H9 (cell line): ENCODE results near the gene FOXI1. TPM values are rescaled to one million over a fixed set of nuclear protein-coding genes. Genes with fewer than 3 reads are reported as not detected.

Experiments
- DNase-seq: peaks from one replicate; pipeline ENCODE4 v3.0.0-alpha.2; 2017
- H2AFZ ChIP-seq: one replicate; pipeline ENCODE4 v1.6.1; 2013; ENCODE audit warnings: mild to moderate bottlenecking, low read length, control low read depth, moderate library complexity
- H2AK5ac ChIP-seq: 2 replicates; pipeline ENCODE4 v1.6.1; 2013; ENCODE audit warnings: low read length, control low read depth, mixed read lengths; ENCODE audit not compliant: insufficient read length
- H2BK120ac ChIP-seq: one replicate; pipeline ENCODE4 v1.6.1; 2013; ENCODE audit warnings: low read depth, mild to moderate bottlenecking, low read length, control low read depth, inconsistent platforms; ENCODE audit not compliant: poor library complexity, severe bottlenecking
- H2BK12ac ChIP-seq: 2 replicates; pipeline ENCODE4 v1.6.1; 2013; ENCODE audit warnings: low read length, control low read depth, mixed read lengths, low read depth; ENCODE audit not compliant: insufficient read length
- H2BK15ac ChIP-seq: 2 replicates; pipeline ENCODE4 v1.6.1; 2013; ENCODE audit warnings: low read depth, low read length, control low read depth
- H2BK20ac ChIP-seq: one replicate; pipeline ENCODE4 v1.6.1; 2013; ENCODE audit warnings: low read depth, mild to moderate bottlenecking, low read length, control low read depth, inconsistent platforms; ENCODE audit not compliant: poor library complexity, severe bottlenecking
- H2BK5ac ChIP-seq: 2 replicates; pipeline ENCODE4 v1.6.1; 2013; ENCODE audit warnings: low read length, control low read depth, mixed read lengths; ENCODE audit not compliant: insufficient read length
- H3K14ac ChIP-seq: 2 replicates; pipeline ENCODE4 v1.6.1; 2013; ENCODE audit warnings: low read length, control low read depth; ENCODE audit not compliant: insufficient read depth
- H3K18ac ChIP-seq: 2 replicates; pipeline ENCODE4 v1.6.1; 2013; ENCODE audit warnings: low read depth, mild to moderate bottlenecking, mixed read lengths, low read length, control low read depth; ENCODE audit not compliant: insufficient read length
- H3K23ac ChIP-seq: 2 replicates; pipeline ENCODE4 v1.6.1; 2013; ENCODE audit warnings: low read length, control low read depth, mixed read lengths, low read depth; ENCODE audit not compliant: insufficient read length
- H3K23me2 ChIP-seq: 2 replicates; pipeline ENCODE4 v1.6.1; 2013; ENCODE audit warnings: low read depth, mild to moderate bottlenecking, mixed read lengths, low read length, control low read depth; ENCODE audit not compliant: insufficient read length, poor library complexity, severe bottlenecking
- H3K27ac ChIP-seq: 2 replicates; pipeline ENCODE4 v1.5.1; 2013; ENCODE audit warnings: low read length, control low read depth, mixed read lengths, low read depth; ENCODE audit not compliant: insufficient read length
- H3K27me3 ChIP-seq: 2 replicates; pipeline ENCODE4 v1.6.1; 2013; ENCODE audit warnings: low read length, control low read depth, inconsistent platforms; ENCODE audit not compliant: insufficient read depth
- H3K4ac ChIP-seq: 2 replicates; pipeline ENCODE4 v1.6.1; 2013; ENCODE audit warnings: low read depth, mild to moderate bottlenecking, control low read depth, inconsistent platforms, low read length, moderate library complexity
- H3K4me1 ChIP-seq: 2 replicates; pipeline ENCODE4 v1.6.1; 2013; ENCODE audit warnings: low read length, control low read depth, inconsistent platforms; ENCODE audit not compliant: insufficient read depth
- H3K4me2 ChIP-seq: 2 replicates; pipeline ENCODE4 v1.6.1; 2013; ENCODE audit warnings: low read length, control low read depth, mixed read lengths; ENCODE audit not compliant: insufficient read length, insufficient read depth
- H3K56ac ChIP-seq: 2 replicates; pipeline ENCODE4 v1.6.1; 2013; ENCODE audit warnings: low read depth, mild to moderate bottlenecking, mixed read lengths, low read length, control low read depth; ENCODE audit not compliant: insufficient read length
- H3K79me1 ChIP-seq: 2 replicates; pipeline ENCODE4 v1.6.1; 2013; ENCODE audit warnings: low read depth, mild to moderate bottlenecking, moderate library complexity, low read length, control low read depth, inconsistent platforms; ENCODE audit not compliant: insufficient read depth, poor library complexity, severe bottlenecking
- H3K79me2 ChIP-seq: 2 replicates; pipeline ENCODE4 v1.6.1; 2013; ENCODE audit warnings: low read length, control low read depth, inconsistent platforms; ENCODE audit not compliant: insufficient read depth
- H3K9ac ChIP-seq: 2 replicates; pipeline ENCODE4 v1.6.1; 2013; ENCODE audit warnings: low read length, control low read depth, mixed read lengths; ENCODE audit not compliant: insufficient read length; ENCODE audit errors: extremely low read depth
- H3K9me3 ChIP-seq: one replicate; pipeline ENCODE4 v1.6.1; 2013; ENCODE audit warnings: low read depth, low read length, inconsistent platforms; ENCODE audit not compliant: control insufficient read depth
- H3T11ph ChIP-seq: one replicate; pipeline ENCODE4 v1.6.1; 2013; ENCODE audit warnings: mild to moderate bottlenecking, low read length, control low read depth, inconsistent platforms
- H4K20me1 ChIP-seq: one replicate; pipeline ENCODE4 v1.6.1; 2013; ENCODE audit not compliant: control insufficient read depth, insufficient read length, insufficient read depth
- H4K5ac ChIP-seq: 2 replicates; pipeline ENCODE4 v1.6.1; 2013; ENCODE audit warnings: low read depth, mild to moderate bottlenecking, mixed read lengths, low read length, control low read depth; ENCODE audit not compliant: insufficient read length
- H4K8ac ChIP-seq: replicated peaks from 2 replicates; pipeline ENCODE4 v1.6.1; 2013; ENCODE audit warnings: low read length, control low read depth, mixed read lengths, low read depth; ENCODE audit not compliant: insufficient read length
- H4K91ac ChIP-seq: 2 replicates; pipeline ENCODE4 v1.6.1; 2013; ENCODE audit warnings: low read depth, mild to moderate bottlenecking, moderate library complexity, mixed read lengths, low read length, control low read depth; ENCODE audit not compliant: insufficient read length
- H3K27ac Mint-ChIP-seq, 3 experiments: 2 replicates in 2 of 3; 3 replicates in 1 of 3; pipeline ENCODE4 v1.8.0; 2020 to 2021; ENCODE audit warnings: mixed read lengths in 3 of 3, mild to moderate bottlenecking in 1 of 3, moderate library complexity in 1 of 3
- H3K27me3 Mint-ChIP-seq: 2 replicates; pipeline ENCODE4 v1.8.0; 2021; ENCODE audit warnings: low read depth, mild to moderate bottlenecking, moderate library complexity, mixed read lengths
- H3K36me3 Mint-ChIP-seq, 3 experiments: 2 replicates in 2 of 3; 3 replicates in 1 of 3; pipeline ENCODE4 v1.8.0; 2020 to 2021; ENCODE audit warnings: low read depth in 3 of 3, mixed read lengths in 3 of 3; ENCODE audit not compliant: insufficient read depth in 1 of 3
- H3K4me1 Mint-ChIP-seq, 2 experiments: 2 replicates each; pipeline ENCODE4 v1.8.0; 2020; ENCODE audit warnings: mixed read lengths in 2 of 2
- H3K4me3 Mint-ChIP-seq, 2 experiments: 2 replicates in 1 of 2; 3 replicates in 1 of 2; pipeline ENCODE4 v1.8.0; 2020 to 2021; ENCODE audit warnings: mild to moderate bottlenecking in 2 of 2, mixed read lengths in 2 of 2, moderate library complexity in 1 of 2
- H3K9me3 Mint-ChIP-seq, 2 experiments: 2 replicates in 1 of 2; 3 replicates in 1 of 2; pipeline ENCODE4 v1.8.0; 2020; ENCODE audit warnings: mild to moderate bottlenecking in 2 of 2, mixed read lengths in 2 of 2, moderate library complexity in 1 of 2
- CTCF ChIP-seq: fragments of 200-600 bp; sonication (generic); conservative IDR thresholded peaks from 3 replicates; pipeline ENCODE4 v1.8.0; 2021; ENCODE audit warnings: antibody characterized with exemption, mild to moderate bottlenecking
- WGBS: extraction: QIAGEN DNeasy Blood & Tissue Kit; methylation state at CpG from one replicate; pipeline ENCODE4 v1.1.7; 2013; ENCODE audit warnings: missing lambda C conversion rate, low lambda C conversion rate, mixed read lengths; ENCODE audit not compliant: insufficient read length; ENCODE audit errors: extremely low coverage; 5-methylcytosine and 5-hydroxymethylcytosine counted together
- total RNA-seq: library from RNA; stranded (reverse); gene quantifications from 2 replicates; pipeline ENCODE4 v1.2.1, GENCODE V29; 2021

Gene FOXI1
- total RNA-seq, 1 experiment from 2014 or later: not detected

GRCh38 chr5:170136506-170136905, 30.8 kb downstream of the FOXI1 start:
- Mint-ChIP-seq H3K4me3 (no peak overlapping the region), H3K4me1 (peaks cover 0 to 5% of the 10 kb centered on the region in 2 experiments; a peak in 1 of 4 replicates), H3K27me3 (peaks cover 9% of the 10 kb centered on the region), H3K9me3 (peaks cover 0 to 3% of the 10 kb centered on the region in 2 experiments; a peak in 1 of 5 replicates), H3K36me3 (no peaks in the 10 kb centered on the region), H3K27ac (no peak overlapping the region)
- Histone ChIP-seq H3K23me2 (no peaks in the 10 kb centered on the region), H3K27ac (no peak overlapping the region), H3K9ac (no peak overlapping the region), H4K5ac (no peak overlapping the region), H2BK20ac (no peak overlapping the region), H3K9me3 (no peaks in the 10 kb centered on the region), H3K4me1 (no peaks in the 10 kb centered on the region), H3K4me2 (no peak overlapping the region), H2AFZ (no peak overlapping the region), H2AK5ac (no peak overlapping the region), H3K4ac (no peak overlapping the region), H4K20me1 (no peaks in the 10 kb centered on the region), H3K14ac (no peak overlapping the region), H3K23ac (no peak overlapping the region), H2BK12ac (no peak overlapping the region), H3K79me1 (no peaks in the 10 kb centered on the region), H2BK120ac (no peak overlapping the region), H3K79me2 (no peaks in the 10 kb centered on the region), H4K91ac (no peak overlapping the region), H3K18ac (no peak overlapping the region), H3K27me3 (no peaks in the 10 kb centered on the region), H3K56ac (no peak overlapping the region), H3T11ph (no peak overlapping the region), H4K8ac (no peak overlapping the region), H2BK5ac (no peak overlapping the region), H2BK15ac (no peak overlapping the region)
- DNase-seq: no peak
- no peak for TF ChIP-seq CTCF
- no CpG with 5 or more reads among the region's 3 CpGs for WGBS
